ENCODE measurements around the gene TRIP10. TPM values are rescaled to one million over a fixed set of nuclear protein-coding genes. Genes with fewer than 3 reads are reported as not detected.
A peak's percentile ranks its signal among the peaks of the same experiment; 100 is the strongest.

The TRIP10 gene
- total RNA-seq, 1 donor from 2014 or later = 31.2 TPM

GRCh38 chr19:6709549-6709948 lies 29.9 kb upstream of the TRIP10 start:
- Histone ChIP-seq H3K27me3 (ENCODE audit: control insufficient read depth, insufficient read depth, low read length) (peaks cover 25% of the 10 kb centered on the region), H3K36me3 (ENCODE audit: control insufficient read depth, insufficient read depth, low read length) (no peaks in the 10 kb centered on the region), H3K4me3 (ENCODE audit: low read depth, low read length) (no peak overlapping the region)
- no peak for DNase-seq (ENCODE audit: low read depth)
- TF ChIP-seq, protein P1, sequence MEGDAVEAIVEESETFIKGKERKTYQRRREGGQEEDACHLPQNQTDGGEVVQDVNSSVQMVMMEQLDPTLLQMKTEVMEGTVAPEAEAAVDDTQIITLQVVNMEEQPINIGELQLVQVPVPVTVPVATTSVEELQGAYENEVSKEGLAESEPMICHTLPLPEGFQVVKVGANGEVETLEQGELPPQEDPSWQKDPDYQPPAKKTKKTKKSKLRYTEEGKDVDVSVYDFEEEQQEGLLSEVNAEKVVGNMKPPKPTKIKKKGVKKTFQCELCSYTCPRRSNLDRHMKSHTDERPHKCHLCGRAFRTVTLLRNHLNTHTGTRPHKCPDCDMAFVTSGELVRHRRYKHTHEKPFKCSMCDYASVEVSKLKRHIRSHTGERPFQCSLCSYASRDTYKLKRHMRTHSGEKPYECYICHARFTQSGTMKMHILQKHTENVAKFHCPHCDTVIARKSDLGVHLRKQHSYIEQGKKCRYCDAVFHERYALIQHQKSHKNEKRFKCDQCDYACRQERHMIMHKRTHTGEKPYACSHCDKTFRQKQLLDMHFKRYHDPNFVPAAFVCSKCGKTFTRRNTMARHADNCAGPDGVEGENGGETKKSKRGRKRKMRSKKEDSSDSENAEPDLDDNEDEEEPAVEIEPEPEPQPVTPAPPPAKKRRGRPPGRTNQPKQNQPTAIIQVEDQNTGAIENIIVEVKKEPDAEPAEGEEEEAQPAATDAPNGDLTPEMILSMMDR (IDR thresholded peaks at IDR 0.05; ENCODE audit: insufficient read depth, low read length, poor library complexity, severe bottlenecking) = no peak

DNA sequence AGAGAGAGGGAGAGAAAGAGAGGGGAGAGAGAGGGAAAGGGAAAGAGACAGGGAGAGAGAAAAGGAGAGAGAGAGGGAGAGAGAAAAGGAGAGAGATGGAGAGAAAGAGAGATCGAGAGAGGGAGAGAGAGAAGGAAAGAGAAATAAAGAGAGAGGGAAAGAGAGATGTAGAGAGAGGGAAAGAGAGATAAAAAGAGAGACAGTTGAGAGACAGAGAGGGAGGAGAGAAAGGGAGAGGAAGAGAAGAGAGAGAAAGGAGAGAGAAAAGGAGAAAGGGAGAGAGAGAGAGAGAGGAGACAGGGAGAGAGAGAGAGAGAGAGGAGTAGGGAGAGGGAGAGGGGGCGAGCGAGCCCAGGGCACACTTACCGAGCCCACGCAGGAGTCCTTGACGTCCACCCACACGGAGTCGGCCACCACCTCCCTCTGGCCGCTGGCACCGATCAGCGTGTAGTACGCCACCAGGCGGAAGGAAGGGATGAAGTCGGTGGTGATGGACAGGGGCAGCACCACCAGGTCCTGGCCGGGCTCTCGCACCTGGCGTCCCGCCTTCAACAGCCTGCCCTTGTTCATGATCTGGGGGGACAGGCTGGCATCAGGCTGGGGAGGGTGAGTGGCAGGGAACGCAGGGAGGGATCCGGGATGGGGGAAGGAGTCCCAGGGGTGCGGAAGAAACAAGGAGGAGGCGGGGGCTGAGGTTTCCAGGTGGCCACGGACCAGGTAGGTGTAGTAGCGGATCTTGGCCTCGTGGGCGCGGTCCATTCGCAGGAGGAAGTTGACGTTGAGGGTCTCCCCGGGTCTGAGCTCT lies 29.0 kb upstream of the TRIP10 start:
- H3K4me3 ChIP-seq (ENCODE audit: low read depth, low read length) = no peak overlapping the region
- H3K27me3 ChIP-seq (ENCODE audit: control insufficient read depth, insufficient read depth, low read length) = peaks cover 25% of the 10 kb centered on the region
- DNase-seq (ENCODE audit: low read depth) = no peak
- H3K36me3 ChIP-seq (ENCODE audit: control insufficient read depth, insufficient read depth, low read length) = no peaks in the 10 kb centered on the region
- TF ChIP-seq, protein P1 (IDR thresholded peaks at IDR 0.05; ENCODE audit: insufficient read depth, low read length, poor library complexity, severe bottlenecking) = peak; percentile 30

GRCh38 chr19:6711078-6711361 lies 28.5 kb upstream of the TRIP10 start:
- Histone ChIP-seq H3K4me3 (ENCODE audit: low read depth, low read length) (no peak overlapping the region), H3K36me3 (ENCODE audit: control insufficient read depth, insufficient read depth, low read length) (no peaks in the 10 kb centered on the region), H3K27me3 (ENCODE audit: control insufficient read depth, insufficient read depth, low read length) (peaks cover 25% of the 10 kb centered on the region)
- TF ChIP-seq, protein P1 (IDR thresholded peaks at IDR 0.05; ENCODE audit: insufficient read depth, low read length, poor library complexity, severe bottlenecking) = no peak
- DNase-seq (ENCODE audit: low read depth) = no peak

DNA sequence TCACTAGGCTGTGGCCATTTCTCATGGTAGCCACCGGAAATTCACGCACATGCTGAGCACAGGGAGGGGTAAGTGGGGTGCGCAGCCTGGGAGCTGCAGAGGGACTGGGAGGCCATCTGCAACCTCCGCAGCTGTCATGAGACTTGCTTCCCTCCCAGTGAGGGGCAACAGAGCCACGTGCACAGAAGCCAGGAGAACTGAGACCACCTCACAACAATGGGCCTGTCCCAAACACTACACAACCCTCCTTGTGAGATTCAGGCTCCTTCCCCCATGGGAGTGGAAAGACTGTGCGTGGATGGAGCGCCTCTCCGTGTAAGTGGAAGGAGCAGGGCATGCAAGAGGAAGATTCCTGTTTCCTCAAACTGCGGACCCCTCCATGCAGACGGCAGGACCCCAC lies 27.9 kb upstream of the TRIP10 start:
- TF ChIP-seq, protein P1 (IDR thresholded peaks at IDR 0.05; ENCODE audit: insufficient read depth, low read length, poor library complexity, severe bottlenecking) = no peak
- H3K27me3 ChIP-seq (ENCODE audit: control insufficient read depth, insufficient read depth, low read length) = peaks cover 25% of the 10 kb centered on the region

GRCh38 chr19:6712231-6712630 lies 27.2 kb upstream of the TRIP10 start:
- TF ChIP-seq, protein P1 (IDR thresholded peaks at IDR 0.05; ENCODE audit: insufficient read depth, low read length, poor library complexity, severe bottlenecking) = no peak
- no peak for DNase-seq (ENCODE audit: low read depth)
- no peak overlapping the region for H3K4me3 ChIP-seq (ENCODE audit: low read depth, low read length)

More for the DNA sequence above, 27.9 kb upstream of the TRIP10 start:
- DNase-seq (ENCODE audit: low read depth) = no peak
- Histone ChIP-seq H3K36me3 (ENCODE audit: control insufficient read depth, insufficient read depth, low read length) (no peaks in the 10 kb centered on the region), H3K4me3 (ENCODE audit: low read depth, low read length) (no peak overlapping the region)

More at GRCh38 chr19:6712231-6712630, 27.2 kb upstream of the TRIP10 start:
- Histone ChIP-seq H3K36me3 (ENCODE audit: control insufficient read depth, insufficient read depth, low read length) (no peaks in the 10 kb centered on the region), H3K27me3 (ENCODE audit: control insufficient read depth, insufficient read depth, low read length) (peaks cover 25% of the 10 kb centered on the region)

Data from kidney epithelial cell (primary cell).